ENCODE results near the gene SORCS3. TPM values are rescaled to one million over a fixed set of nuclear protein-coding genes. Genes with fewer than 3 reads are reported as not detected.

The SORCS3 gene
- total and polyA plus RNA-seq, 2 of the 13 experiments (the other 11 are each of a cell fraction or from before 2014, with no cell fraction given): 0.07 TPM; not detected in 1

DNA sequence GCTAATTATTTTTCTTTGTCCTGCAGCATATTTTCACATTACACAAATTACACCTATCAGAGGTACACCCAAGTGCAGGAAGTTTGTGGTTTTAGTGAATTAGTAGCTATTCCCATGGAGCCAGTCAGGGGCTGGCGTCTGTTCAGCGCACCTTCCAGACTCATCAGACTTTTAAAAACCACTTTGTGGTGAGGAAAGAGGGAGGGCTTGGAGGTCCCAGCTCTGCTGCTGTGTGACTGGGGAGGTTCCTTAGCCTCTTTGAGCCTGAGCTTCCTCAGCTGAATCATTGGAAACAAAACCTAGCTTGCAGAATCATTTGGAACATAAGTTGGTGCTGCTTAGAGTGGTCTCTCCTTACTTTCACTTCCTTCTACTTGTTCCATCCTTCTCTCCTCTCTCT lies 175.4 kb downstream of the SORCS3 start (continued):
- TF ChIP-seq, protein P1, sequence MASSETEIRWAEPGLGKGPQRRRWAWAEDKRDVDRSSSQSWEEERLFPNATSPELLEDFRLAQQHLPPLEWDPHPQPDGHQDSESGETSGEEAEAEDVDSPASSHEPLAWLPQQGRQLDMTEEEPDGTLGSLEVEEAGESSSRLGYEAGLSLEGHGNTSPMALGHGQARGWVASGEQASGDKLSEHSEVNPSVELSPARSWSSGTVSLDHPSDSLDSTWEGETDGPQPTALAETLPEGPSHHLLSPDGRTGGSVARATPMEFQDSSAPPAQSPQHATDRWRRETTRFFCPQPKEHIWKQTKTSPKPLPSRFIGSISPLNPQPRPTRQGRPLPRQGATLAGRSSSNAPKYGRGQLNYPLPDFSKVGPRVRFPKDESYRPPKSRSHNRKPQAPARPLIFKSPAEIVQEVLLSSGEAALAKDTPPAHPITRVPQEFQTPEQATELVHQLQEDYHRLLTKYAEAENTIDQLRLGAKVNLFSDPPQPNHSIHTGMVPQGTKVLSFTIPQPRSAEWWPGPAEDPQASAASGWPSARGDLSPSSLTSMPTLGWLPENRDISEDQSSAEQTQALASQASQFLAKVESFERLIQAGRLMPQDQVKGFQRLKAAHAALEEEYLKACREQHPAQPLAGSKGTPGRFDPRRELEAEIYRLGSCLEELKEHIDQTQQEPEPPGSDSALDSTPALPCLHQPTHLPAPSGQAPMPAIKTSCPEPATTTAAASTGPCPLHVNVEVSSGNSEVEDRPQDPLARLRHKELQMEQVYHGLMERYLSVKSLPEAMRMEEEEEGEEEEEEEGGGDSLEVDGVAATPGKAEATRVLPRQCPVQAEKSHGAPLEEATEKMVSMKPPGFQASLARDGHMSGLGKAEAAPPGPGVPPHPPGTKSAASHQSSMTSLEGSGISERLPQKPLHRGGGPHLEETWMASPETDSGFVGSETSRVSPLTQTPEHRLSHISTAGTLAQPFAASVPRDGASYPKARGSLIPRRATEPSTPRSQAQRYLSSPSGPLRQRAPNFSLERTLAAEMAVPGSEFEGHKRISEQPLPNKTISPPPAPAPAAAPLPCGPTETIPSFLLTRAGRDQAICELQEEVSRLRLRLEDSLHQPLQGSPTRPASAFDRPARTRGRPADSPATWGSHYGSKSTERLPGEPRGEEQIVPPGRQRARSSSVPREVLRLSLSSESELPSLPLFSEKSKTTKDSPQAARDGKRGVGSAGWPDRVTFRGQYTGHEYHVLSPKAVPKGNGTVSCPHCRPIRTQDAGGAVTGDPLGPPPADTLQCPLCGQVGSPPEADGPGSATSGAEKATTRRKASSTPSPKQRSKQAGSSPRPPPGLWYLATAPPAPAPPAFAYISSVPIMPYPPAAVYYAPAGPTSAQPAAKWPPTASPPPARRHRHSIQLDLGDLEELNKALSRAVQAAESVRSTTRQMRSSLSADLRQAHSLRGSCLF (CRISPR knock-in tag; IDR thresholded peaks at IDR 0.05; ENCODE audit: borderline replicate concordance): no peak
- TF ChIP-seq KDM4B (CRISPR knock-in tag; IDR thresholded peaks at IDR 0.05): no peak

DNA sequence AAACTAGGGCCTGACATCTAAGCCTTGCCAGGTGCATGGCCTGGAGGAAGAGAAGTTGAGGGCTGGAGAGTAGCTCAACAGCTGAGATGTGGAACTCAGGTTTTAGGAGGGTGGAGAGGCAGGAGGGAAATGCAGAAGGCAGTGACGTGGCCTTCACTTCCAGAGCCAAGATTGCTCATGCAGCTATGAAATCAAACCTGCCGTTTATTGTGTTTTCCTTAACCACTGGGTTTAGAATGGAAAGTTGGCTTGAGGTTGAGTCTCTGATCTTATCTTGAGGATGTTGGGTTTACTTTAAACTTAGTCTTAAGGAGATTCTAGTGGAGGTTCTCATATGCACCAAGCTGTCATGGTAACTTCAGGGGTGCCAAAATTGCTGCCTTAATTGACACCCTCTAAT lies 178.6 kb downstream of the SORCS3 start:
- H3K4me1 ChIP-seq (ENCODE audit: insufficient read depth, low read length): no peaks in the 10 kb centered on the region
- TF ChIP-seq ZNF468 (CRISPR knock-in tag; IDR thresholded peaks at IDR 0.05): no peak
- TF ChIP-seq ZNF605 (CRISPR knock-in tag; IDR thresholded peaks at IDR 0.05): no peak
- ChIA-PET CTCF (ENCODE audit: low intra/inter-chr PET ratio, low total read pairs) (no interaction called here), POLR2A (no interaction called here)
- in situ Hi-C loops (cut with HindIII; ENCODE audit: extremely low pct_ligation_motif_present, low pct_unique_long_range_greater_than_20kb): no loop called here
- no peaks in the 10 kb centered on the region for H3K79me2 ChIP-seq (ENCODE audit: insufficient read depth, low read length)
- no peak overlapping the region for H3K9ac ChIP-seq (ENCODE audit: insufficient read depth, low read depth, low read length)
- H3K9me3 ChIP-seq (ENCODE audit: low read length): no peaks in the 10 kb centered on the region
- FAIRE-seq: no peak
- ATAC-seq: no peak
- H3K36me3 ChIP-seq (replicated peaks in 1 of 2; ENCODE audit: control insufficient read depth in 1 of 2, insufficient read depth in 2 of 2, low read length in 2 of 2): no peaks in the 10 kb centered on the region
- H3K27me3 ChIP-seq (ENCODE audit: control insufficient read depth in 1 of 2, insufficient read depth in 2 of 2, low read length in 2 of 2): no peaks in the 10 kb centered on the region
- DNase-seq (ENCODE audit: low spot score): no peak
- BruUV-seq (replicated peaks): no TSS peak
- H3K4me2 ChIP-seq (ENCODE audit: low read depth, low read length): no peak overlapping the region
- no peak overlapping the region for H3K4me3 ChIP-seq (replicated peaks in 1 of 3; ENCODE audit: insufficient read depth in 1 of 3, low read depth in 2 of 3, low read length in 3 of 3)
- 4% methylated on average over 2 of the region's 2 CpGs for WGBS (ENCODE audit: low lambda C conversion rate)
- intact Hi-C loops (cut with micrococcal nuclease; ENCODE audit: unreplicated experiment): no loop called here
- no peak overlapping the region for H2AFZ ChIP-seq (ENCODE audit: low read length)
- no peaks in the 10 kb centered on the region for H4K20me1 ChIP-seq (ENCODE audit: insufficient read depth, low read length)
- H3K27ac ChIP-seq (ENCODE audit: extremely low read length, insufficient read depth, low read length): no peak overlapping the region

Data from HepG2 (cell line).